ENCODE measurements around the gene POLR1A. TPM values are rescaled to one million over a fixed set of nuclear protein-coding genes. Genes with fewer than 3 reads are reported as not detected.

Gene POLR1A
- total and polyA plus RNA-seq, 2 of the 13 experiments (the other 11 are each of a cell fraction or from before 2014, with no cell fraction given) = 7.2 to 39.9 TPM

- ATAC-seq = no peak
- POLR2A ChIA-PET = no interaction called here
- in situ Hi-C loops (cut with HindIII; ENCODE audit: extremely low pct_ligation_motif_present, low pct_unique_long_range_greater_than_20kb) = no loop called here
- no peak for FAIRE-seq
- Histone ChIP-seq H3K27ac (ENCODE audit: extremely low read length, insufficient read depth, low read length) (no peak overlapping the region), H3K27me3 (ENCODE audit: control insufficient read depth in 1 of 2, insufficient read depth in 2 of 2, low read length in 2 of 2) (no peaks in the 10 kb centered on the region), H3K4me1 (ENCODE audit: insufficient read depth, low read length) (peaks cover 25% of the 10 kb centered on the region), H3K9me3 (ENCODE audit: low read length) (no peaks in the 10 kb centered on the region), H3K79me2 (ENCODE audit: insufficient read depth, low read length) (peaks cover 55% of the 10 kb centered on the region), H2AFZ (ENCODE audit: low read length) (no peak overlapping the region), H3K9ac (ENCODE audit: insufficient read depth, low read depth, low read length) (no peak overlapping the region), H3K36me3 (replicated peaks in 1 of 2; ENCODE audit: control insufficient read depth in 1 of 2, insufficient read depth in 2 of 2, low read length in 2 of 2) (peaks cover 20 to 84% of the 10 kb centered on the region in 2 experiments), H3K4me2 (ENCODE audit: low read depth, low read length) (no peak overlapping the region), H3K4me3 (replicated peaks in 1 of 3; ENCODE audit: insufficient read depth in 1 of 3, low read depth in 2 of 3, low read length in 3 of 3) (no peak overlapping the region), H4K20me1 (ENCODE audit: insufficient read depth, low read length) (peaks cover under 1% of the 10 kb centered on the region; the same call in 1 of the 2 replicates)
- TF ChIP-seq ZNF343 (CRISPR knock-in tag; IDR thresholded peaks at IDR 0.05) (no peak), CEBPB (IDR thresholded peaks at IDR 0.05; ENCODE audit: borderline replicate concordance, low read depth, low read length) (peak; percentile 35; the same call in 1 of the 2 replicates), ATF7 (IDR thresholded peaks at IDR 0.05) (peak; percentile 67; the same call in 1 of the 2 replicates), ATF7 (CRISPR knock-in tag; IDR thresholded peaks at IDR 0.05) (no peak)
- DNase-seq (ENCODE audit: low spot score) = no peak
- whole genome bisulfite sequencing (ENCODE audit: low lambda C conversion rate) = 96% methylated on average over 1 of the region's 1 CpG
- CTCF ChIA-PET (ENCODE audit: low intra/inter-chr PET ratio, low total read pairs) = no interaction called here
- BruUV-seq (replicated peaks) = no TSS peak
- intact Hi-C loops (cut with micrococcal nuclease; ENCODE audit: unreplicated experiment) = no loop called here
Observed at GRCh38 chr2:86097913-86098312, 7.8 kb downstream of the POLR1A start.

- peaks cover 20 to 83% of the 10 kb centered on the region in 2 experiments for H3K36me3 ChIP-seq (replicated peaks in 1 of 2; ENCODE audit: control insufficient read depth in 1 of 2, insufficient read depth in 2 of 2, low read length in 2 of 2)
- H3K9ac ChIP-seq (ENCODE audit: insufficient read depth, low read depth, low read length) = no peak overlapping the region
- ATAC-seq (no peak), DNase-seq (ENCODE audit: low spot score) (no peak), FAIRE-seq (no peak)
- H2AFZ ChIP-seq (ENCODE audit: low read length) = no peak overlapping the region
- intact Hi-C loops (cut with micrococcal nuclease; ENCODE audit: unreplicated experiment) (no loop called here), in situ Hi-C loops (cut with HindIII; ENCODE audit: extremely low pct_ligation_motif_present, low pct_unique_long_range_greater_than_20kb) (no loop called here)
- WGBS (ENCODE audit: low lambda C conversion rate) = 97% methylated on average over 3 of the region's 3 CpGs
- H3K27ac ChIP-seq (ENCODE audit: extremely low read length, insufficient read depth, low read length) = no peak overlapping the region
- no TSS peak for BruUV-seq (replicated peaks)
- peaks cover 19% of the 10 kb centered on the region for H3K4me1 ChIP-seq (ENCODE audit: insufficient read depth, low read length)
- H3K79me2 ChIP-seq (ENCODE audit: insufficient read depth, low read length) = peaks cover 48% of the 10 kb centered on the region
- H3K9me3 ChIP-seq (ENCODE audit: low read length) = no peaks in the 10 kb centered on the region
- H3K4me2 ChIP-seq (ENCODE audit: low read depth, low read length) = no peak overlapping the region
- no peak overlapping the region for H3K4me3 ChIP-seq (replicated peaks in 1 of 3; ENCODE audit: insufficient read depth in 1 of 3, low read depth in 2 of 3, low read length in 3 of 3)
- ChIA-PET CTCF (ENCODE audit: low intra/inter-chr PET ratio, low total read pairs) (no interaction called here), POLR2A (interaction anchor here (3.2 kb wide), 1 partner anchor 9 kb away, joined by 13 read pairs; the partner anchor contains the start of genes POLR1A and PTCD3)
- H4K20me1 ChIP-seq (ENCODE audit: insufficient read depth, low read length) = peaks cover 3% of the 10 kb centered on the region; the same call in 1 of the 2 replicates
- no peaks in the 10 kb centered on the region for H3K27me3 ChIP-seq (ENCODE audit: control insufficient read depth in 1 of 2, insufficient read depth in 2 of 2, low read length in 2 of 2)
- TF ChIP-seq ATF6 (CRISPR knock-in tag; conservative IDR thresholded peaks at IDR 0.05) (no peak), TIGD3 (CRISPR knock-in tag; IDR thresholded peaks at IDR 0.05; ENCODE audit: borderline replicate concordance) (no peak), ETV5 (CRISPR knock-in tag; IDR thresholded peaks at IDR 0.05; ENCODE audit: borderline replicate concordance) (no peak), ZNF543 (CRISPR knock-in tag; IDR thresholded peaks at IDR 0.05) (no peak), NAIF1 (CRISPR knock-in tag; IDR thresholded peaks at IDR 0.05; ENCODE audit: borderline replicate concordance) (no peak), HNF1B (CRISPR knock-in tag; IDR thresholded peaks at IDR 0.05) (no peak), ZNF549 (CRISPR knock-in tag; IDR thresholded peaks at IDR 0.05) (no peak)
Observed at GRCh38 chr2:86097114-86097896, 8.4 kb downstream of the POLR1A start.
